ENCODE measurements around the gene PPP3CA.

DNA sequence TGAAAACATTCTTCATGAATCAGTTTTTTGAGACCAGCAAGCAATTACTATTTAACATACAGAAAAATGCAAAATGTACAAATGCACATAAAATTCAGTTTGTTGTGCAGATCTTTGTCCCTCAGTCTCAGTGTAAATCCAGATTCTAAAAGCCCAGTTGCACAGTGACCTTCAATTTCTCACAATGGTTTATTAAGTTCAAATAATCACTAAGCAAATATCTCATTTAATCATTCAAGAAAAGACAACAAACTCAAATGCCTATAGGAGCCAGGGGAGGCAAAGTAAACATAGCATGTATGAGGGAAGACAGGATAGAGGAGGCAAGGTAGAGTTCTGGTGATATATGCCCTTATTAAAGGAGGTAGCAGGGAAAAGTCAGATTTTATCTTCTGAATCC is 82.8 kb downstream of the PPP3CA start:
- TF ChIP-seq, protein P1, sequence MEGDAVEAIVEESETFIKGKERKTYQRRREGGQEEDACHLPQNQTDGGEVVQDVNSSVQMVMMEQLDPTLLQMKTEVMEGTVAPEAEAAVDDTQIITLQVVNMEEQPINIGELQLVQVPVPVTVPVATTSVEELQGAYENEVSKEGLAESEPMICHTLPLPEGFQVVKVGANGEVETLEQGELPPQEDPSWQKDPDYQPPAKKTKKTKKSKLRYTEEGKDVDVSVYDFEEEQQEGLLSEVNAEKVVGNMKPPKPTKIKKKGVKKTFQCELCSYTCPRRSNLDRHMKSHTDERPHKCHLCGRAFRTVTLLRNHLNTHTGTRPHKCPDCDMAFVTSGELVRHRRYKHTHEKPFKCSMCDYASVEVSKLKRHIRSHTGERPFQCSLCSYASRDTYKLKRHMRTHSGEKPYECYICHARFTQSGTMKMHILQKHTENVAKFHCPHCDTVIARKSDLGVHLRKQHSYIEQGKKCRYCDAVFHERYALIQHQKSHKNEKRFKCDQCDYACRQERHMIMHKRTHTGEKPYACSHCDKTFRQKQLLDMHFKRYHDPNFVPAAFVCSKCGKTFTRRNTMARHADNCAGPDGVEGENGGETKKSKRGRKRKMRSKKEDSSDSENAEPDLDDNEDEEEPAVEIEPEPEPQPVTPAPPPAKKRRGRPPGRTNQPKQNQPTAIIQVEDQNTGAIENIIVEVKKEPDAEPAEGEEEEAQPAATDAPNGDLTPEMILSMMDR (conservative IDR thresholded peaks at IDR 0.05; ENCODE audit: low read depth, low read length), result no peak
- TF ChIP-seq EZH2 (IDR thresholded peaks at IDR 0.05; ENCODE audit: low read length, unreplicated experiment), result no peak
- no peak for TF ChIP-seq EZH2phosphoT487 (IDR thresholded peaks at IDR 0.05; ENCODE audit: borderline replicate concordance, low read length)
